COLO668 (cell line): ENCODE measurements around the gene MECR.
"Not testable (repeated sequence)": the region's sequence is repeated elsewhere in the genome, so short reads cannot be mapped to it uniquely, and the experiment has no call there.

Source experiments
- DNase-seq: peaks from one replicate; lab custom pipeline; 2025; ENCODE audit not compliant: unreplicated experiment; lab: John Stamatoyannopoulos, UW

The MECR gene

DNA sequence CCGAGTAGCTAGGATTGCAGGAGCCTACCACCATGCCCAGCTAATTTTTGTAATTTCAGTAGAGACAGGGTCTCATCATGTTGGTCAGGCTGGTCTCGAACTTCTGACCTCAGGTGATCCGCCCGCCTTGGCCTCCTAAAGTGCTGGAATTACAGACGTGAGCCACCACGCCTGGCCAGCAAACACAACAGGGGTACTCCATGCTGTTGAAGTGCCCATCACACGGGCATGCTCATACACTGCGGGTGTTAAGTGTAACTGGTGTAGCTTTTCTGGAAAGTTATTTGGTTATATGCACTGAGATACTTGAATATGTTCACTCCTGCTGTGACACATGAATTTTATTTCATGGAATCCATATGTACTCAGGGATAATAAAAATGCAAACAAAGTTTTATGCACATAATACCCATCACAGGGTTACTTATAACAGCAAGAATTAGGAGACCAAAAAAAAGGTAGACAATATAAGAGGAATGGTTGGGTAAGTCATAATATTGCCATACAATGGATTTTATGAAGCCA, 58.3 kb downstream of the MECR start:
- no peak for DNase-seq

GRCh38 chr1:29171521-29171920, 59.2 kb downstream of the MECR start:
- no peak for DNase-seq

- no peak for DNase-seq
Measured at GRCh38 chr1:29171089-29171488, 59.6 kb downstream of the MECR start.

DNA sequence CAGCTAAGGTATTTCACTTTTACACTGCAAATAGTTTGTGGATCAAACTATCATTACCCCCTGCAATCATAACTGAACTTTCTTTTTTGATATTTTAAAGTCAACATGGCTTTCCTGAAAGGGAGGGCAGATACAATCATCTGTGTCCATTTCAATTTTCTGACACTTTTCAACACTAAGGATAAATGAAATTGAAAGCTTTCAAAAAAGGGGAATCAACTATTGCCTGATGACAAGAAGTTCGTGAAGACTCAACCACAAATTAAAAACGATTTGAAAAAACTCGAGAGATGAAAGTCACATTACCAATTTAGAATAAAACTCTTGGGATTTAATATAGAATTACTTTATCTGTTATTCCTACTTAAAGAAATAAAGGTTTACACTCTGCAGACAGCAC, 60.8 kb downstream of the MECR start:
- DNase-seq, result no peak

DNA sequence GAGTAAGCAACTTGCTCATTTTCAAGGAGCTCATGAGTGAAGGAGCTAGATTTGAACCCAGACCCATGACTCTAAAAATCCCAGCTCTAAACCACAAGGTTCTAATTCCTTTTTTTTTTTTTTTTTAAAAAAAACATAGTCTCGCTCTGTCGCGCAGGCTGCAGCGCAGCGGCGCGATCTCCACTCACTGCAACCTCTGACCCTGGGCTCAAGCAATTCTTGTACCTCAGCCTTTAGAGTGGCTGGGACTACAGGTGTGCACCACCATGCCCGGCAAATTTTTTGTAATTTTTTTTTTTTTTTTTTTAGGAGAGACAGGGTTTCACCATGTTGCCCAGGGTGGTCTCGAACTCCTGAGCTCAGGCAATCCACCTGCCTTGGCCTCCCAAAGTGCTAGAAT, 62.8 kb downstream of the MECR start:
- no peak for DNase-seq

GRCh38 chr1:29166291-29166878, 64.3 kb downstream of the MECR start:
- no peak for DNase-seq

GRCh38 chr1:29164588-29164987, 66.1 kb downstream of the MECR start:
- no peak for DNase-seq

DNA sequence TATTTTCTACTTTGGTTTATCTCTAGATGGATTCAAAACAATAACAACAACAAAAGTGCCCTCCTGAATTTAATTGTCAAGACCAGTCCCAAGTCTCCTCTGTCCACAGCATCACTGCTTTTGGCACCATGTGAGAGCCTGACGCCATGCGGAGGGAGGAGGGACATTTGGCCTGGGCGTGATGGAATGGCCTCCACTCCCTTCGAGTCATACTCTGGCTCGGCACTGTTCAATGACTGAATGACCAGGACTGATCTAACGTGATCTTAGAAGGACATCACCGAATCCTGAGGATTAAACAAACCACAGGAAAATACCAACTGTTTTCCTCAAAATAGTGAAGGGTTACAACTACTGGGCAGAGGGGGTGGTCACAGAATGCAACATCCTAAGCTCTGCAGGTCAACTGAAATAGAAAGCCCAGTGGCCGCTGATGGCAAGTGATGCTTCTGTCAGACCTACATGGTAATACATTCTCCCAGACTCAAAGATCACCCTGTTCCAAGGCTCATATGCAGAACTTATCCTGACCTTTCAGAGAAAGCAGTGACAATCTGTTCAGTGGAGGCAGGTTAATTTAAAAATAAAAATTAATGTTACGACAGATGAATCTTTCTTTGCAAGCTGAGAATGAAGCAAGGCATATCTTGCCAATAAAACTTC, 68.1 kb downstream of the MECR start:
- no peak for DNase-seq

DNA sequence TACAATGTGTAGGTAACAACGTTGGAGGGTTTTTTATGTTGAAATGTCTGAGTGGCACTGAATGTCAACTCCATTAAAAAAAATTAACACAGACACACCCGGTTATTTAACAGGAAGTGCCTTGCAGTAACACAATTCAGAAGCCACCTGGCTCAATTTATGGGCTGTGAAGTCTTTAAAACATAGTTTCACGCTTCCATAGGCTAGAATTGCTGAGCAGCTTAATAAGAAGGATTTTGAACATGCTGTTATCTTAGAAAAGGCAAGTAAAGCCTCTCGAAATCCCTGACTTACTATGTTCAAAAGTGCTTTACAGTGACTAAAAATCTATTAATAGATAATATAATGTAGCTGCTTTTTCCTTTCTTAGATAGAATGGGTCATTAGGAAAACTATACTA, 68.7 kb downstream of the MECR start:
- no peak for DNase-seq

DNA sequence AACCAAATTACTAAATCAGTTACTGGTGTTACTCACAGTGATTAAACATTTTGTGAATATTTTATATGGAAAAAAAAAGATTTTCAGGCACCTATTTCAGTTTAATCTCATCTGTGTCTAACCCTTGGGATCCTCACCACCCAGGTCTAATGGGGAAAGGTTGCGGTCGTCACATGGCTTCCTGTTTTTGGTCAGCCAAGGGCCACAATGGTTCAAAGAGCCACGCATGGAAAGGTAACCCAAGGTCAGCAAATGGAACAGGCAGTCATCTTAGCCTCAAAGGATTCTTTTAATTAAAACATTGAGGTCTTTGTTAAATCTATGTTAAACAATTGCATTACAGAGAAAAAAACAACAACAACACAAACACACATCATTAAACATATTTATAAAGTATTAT, 71.0 kb downstream of the MECR start:
- no peak for DNase-seq

DNA sequence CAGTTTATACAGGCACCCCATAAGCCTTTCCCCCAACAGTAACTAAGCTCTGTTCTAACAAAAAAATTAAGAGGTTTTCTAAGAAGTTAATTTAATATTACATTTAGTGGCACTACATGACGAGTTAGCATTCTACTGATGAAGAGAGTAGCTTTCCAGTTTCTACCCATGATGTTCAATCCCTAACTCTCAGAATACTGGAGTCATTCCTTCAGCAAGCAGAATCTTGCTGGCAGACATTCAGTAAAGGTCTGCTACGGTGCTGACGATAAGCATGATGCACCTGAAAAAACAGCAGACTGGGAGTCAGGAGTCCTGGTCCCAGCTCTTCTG, 73.5 kb downstream of the MECR start:
- DNase-seq, result no peak

- no peak for DNase-seq
Measured at GRCh38 chr1:29156543-29157268, 74.0 kb downstream of the MECR start.

GRCh38 chr1:29152046-29152805, 78.5 kb downstream of the MECR start:
- DNase-seq, result no peak

- DNase-seq, result not testable (repeated sequence)
Measured at GRCh38 chr1:29150346-29150745, 80.4 kb downstream of the MECR start.

DNA sequence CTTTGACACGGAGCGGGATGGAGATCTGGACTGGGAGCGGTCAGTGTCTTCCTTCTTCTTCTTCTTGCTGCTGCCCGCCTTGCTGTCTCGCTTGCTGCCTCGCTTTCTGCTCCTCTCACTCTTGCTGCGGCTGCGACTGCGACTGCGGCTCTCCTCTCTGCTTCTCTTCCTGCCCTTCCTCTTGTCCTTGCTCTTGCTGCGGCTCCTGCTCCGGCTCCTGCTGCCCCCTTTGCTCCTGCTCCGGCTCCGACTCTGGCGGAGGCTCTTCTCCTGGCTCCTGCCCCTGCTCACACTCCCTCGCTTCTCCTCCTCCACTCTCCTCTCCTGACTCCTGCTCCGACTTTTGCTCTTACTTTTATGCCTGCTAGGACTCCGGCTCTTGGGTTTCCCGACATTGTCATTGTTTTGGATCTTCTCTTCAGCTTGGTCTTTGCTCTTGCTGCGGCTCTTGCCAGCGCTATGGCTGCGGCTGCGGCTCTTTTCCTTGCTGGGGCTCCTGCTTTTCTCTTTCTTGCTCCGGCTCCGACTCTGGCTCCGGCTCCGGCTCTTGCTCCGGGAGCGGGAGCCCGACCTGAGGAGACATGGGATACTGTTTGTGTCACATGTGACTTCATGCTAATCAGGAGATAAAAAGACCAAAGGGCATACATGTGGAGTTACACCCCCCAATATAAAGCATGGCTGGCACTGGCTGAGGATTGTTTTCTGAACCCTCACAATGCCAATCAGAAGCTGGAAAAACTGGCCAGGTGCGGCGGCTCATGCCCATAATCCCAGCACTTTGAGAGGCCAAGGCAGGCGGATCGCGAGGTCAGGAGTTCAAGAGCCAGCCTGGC, 81.9 kb downstream of the MECR start:
- DNase-seq, result no peak

GRCh38 chr1:29145739-29146437, 84.8 kb downstream of the MECR start:
- DNase-seq, result no peak

DNA sequence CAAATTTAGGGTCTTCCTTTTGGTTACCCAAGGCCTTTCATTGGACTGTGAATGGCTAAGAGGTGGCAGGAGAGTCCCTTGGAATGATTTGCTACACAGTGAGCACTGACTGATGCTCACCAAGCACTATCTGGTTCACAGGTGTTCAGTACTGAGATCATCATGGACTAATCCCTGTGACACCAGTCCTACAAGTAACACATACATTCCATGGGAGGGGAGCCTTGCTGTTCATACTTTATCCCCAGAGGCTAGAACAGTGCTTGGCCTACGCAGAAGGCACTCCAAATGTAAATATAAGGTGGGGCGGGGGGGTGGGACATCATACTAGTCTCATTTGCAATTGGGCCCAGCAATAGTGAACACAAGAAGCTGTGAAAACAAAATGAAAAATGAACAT, 86.6 kb downstream of the MECR start:
- no peak for DNase-seq

DNA sequence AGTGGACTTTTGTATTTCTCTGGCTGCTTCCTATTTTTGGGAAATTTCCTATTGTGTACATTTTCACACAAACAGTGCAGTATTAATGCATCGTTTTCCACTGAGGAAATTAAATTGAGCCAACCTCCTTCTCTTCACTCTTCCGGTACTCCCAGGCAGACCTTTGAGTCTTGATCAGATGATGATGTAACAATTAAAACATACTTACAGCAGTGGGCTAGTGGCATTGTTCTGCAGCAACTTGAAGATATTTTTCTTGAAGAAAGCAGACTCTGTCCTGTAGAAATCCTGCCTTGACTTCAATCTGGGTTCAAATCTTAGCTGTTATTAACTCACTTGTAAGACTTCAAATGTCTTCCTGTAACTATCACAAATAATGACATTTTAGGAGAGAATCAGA, 88.0 kb downstream of the MECR start:
- no peak for DNase-seq
